Tibial nerve (tissue), 3 donors: ENCODE results near the gene SGTA.

Experiments used
- CTCF ChIP-seq, 5 experiments: fragments of 200-600 bp in 3 of 5; fragments of 450-650 bp in 2 of 5; sonication (generic) in 3 of 5; IDR thresholded peaks; one replicate each; pipeline ENCODE4 v1.5.1; 2016 to 2019; ENCODE audit warnings: antibody characterized with exemption in 5 of 5, mild to moderate bottlenecking in 3 of 5, moderate library complexity in 2 of 5
- POLR2A ChIP-seq, 2 donors: fragments of 450-650 bp; IDR thresholded peaks; one replicate each; pipeline ENCODE4 v1.6.1; 2017; ENCODE audit warnings: antibody characterized with exemption in 2 of 2, mild to moderate bottlenecking in 2 of 2, moderate library complexity in 2 of 2

DNA sequence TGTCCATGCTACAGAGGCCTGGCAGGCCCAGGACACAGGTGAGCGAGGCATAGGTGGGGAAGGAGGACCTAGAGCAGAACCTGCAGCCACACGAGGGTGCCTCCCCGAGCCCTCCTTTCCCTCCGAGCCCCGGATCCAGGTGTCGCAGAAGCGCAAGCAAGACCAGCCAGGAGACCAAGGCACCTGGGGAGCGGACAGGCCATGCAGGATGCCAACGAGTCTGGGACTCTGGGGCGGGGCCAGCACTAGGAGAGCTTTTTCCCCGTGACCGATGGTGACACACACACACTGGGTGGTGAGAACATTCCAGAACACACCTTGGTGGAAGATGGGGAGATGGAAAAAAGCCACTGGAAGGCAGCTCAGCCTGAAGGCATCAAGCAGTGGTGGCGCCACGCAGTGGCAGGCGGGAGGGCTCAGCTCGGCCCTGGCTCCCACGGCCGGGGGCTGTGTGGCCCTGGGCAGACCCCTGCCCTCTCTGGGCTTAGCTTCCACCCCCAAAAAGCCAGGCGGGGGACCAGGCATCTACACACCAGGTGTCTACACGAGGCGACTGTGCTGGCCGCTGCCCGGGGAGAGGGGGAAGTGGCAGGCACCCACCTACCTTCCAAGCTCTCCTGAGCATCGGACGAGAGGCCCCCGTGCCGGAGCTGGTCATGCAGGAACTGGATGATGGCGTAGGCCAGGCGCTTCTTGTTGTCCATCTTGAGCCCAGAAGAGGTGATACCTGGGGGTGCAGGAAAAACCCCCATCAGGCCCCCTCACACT, 14.5 kb downstream of the SGTA start:
- no peak for TF ChIP-seq CTCF (IDR thresholded peaks at IDR 0.05)
- TF ChIP-seq POLR2A (IDR thresholded peaks at IDR 0.05): no peak
